ENCODE measurements around the gene PACRG.

The PACRG gene

DNA sequence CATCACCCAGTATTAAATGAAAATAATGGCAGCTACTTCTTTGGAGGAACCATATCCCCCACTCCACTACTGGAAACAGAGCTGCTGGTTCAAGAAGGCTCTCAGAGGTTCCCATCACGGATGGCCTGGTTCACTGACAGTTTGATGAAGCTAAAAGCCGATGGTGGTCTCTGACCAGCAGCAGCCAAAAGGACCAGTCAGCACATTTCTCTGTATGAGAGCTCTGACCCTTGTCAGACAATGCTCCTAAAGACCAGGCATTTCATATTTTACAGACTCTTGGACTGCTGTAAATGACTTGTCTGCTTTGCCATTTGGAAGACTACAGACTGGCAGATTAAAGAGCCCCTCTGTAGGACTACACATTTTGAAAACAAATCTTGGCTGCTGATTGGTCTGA, 16.8 kb upstream of the PACRG start:
- no peak for DNase-seq

GRCh38 chr6:162711376-162711775, 16.4 kb upstream of the PACRG start:
- no peak for DNase-seq

DNA sequence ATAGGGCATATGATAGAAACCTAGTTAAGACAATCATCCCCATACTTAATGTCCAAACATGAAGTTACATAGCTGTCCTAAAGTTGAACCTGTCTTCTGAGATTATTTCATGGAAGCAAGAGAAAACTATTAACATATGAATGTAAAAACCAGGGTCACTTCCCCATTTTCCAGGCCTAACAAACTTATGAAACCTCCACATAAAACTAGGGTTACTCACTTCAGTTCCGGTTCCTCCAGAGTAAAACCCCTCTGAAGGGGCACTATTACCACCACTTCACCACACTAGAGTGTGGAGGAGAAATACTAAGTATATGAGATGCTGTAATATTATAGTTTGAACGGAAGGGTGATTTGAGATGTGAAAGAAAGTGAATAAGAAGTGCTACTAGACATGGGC, 15.1 kb upstream of the PACRG start:
- no peak for DNase-seq

DNA sequence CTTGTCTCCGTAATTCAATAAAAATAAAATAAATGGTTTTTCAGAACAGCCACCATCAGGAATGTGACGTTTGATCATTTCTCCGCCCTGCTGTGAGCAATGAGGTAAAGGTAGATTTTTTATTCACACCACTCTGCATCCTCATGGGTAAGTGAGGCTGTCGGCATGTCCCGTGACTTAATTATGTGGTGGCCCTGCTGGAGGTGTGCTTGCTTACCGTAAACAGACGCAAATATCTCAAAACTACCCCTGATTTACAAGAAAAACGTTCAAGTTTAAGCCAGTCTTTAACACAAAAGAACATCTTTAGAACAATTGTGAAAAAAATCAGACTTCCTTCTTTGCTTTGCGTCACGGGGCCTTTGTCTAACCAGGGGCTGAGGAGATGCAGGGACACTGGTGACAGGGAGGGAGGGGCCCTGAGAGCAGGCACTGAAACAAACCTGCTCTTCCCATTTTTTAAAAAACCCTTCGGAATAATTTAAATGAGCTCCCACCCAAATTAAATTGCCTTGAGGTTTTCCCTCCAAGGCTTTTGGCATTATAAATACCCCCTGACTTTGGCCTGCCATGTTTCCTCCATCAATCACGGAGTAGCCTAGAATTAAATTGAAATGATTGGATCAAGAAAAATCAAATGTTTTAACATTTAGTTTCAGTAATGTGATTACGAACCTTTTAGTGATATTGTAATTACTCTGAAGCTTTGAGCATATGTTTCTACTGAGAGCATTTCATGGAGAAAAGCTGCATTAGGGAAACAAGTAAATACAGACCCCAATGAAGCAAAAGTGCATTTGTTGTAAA, 13.6 kb upstream of the PACRG start:
- no peak for DNase-seq

GRCh38 chr6:162715601-162716000, 12.2 kb upstream of the PACRG start:
- DNase-seq, result no peak

GRCh38 chr6:162719528-162719927, 8.2 kb upstream of the PACRG start:
- DNase-seq, result no peak

GRCh38 chr6:162721404-162721687, 6.4 kb upstream of the PACRG start:
- DNase-seq, result no peak

DNA sequence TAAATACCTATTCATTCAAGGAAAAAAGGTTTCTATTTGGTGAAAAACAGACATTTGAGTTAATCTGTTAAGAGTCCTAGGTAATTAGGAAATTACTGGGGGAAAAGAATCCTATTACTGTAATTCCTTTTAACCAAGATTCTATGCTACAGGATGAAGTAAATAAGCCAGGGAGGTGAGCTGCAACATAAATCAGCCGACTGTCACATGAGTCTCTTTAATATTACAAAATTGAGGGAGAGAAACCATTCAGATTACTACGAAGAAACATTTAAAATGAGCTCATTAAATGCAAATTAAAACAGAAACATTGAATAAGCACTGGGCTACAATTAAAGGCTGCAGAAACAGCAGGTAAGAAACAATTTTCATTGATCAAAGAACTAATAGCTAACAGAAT, 5.5 kb upstream of the PACRG start:
- no peak for DNase-seq

DNA sequence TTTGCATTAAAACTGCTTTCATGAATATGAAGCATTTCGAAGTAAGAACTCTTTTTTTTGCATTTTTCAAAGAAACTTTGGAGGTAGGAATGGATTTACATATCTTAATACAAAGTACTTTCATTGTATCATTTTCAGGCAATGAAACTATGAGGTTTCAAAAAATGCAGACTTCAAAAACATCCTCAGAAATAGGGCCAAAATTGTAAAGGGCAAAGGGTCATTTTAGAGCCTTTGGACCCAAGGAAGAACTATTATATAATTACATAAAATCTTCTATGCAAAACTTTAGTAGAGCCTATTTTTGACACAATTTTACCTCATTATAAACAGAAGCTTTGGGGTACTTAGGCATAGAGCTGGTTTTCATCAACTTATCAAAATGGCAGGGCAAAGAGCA, 5.1 kb upstream of the PACRG start:
- no peak for DNase-seq

DNA sequence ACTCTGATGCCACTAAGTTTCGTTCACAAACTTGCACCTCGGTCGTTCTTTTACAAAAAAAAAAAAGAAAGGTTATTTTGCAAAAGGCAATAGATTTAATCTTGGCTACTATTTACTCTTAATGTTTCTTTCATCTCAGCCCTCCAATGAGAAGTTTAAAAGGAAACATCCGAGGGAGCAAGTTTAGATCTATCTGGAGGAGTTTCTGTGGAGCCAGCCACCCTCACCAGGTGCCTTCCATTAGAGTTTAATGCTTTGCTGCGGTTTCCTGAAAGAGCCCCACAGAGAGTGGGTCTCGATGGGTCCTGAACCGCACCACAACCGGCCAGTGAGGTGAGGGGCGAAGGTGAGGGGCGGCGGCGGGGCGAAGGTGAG, 840 bp upstream of the PACRG start:
- DNase-seq, result no peak

DNA sequence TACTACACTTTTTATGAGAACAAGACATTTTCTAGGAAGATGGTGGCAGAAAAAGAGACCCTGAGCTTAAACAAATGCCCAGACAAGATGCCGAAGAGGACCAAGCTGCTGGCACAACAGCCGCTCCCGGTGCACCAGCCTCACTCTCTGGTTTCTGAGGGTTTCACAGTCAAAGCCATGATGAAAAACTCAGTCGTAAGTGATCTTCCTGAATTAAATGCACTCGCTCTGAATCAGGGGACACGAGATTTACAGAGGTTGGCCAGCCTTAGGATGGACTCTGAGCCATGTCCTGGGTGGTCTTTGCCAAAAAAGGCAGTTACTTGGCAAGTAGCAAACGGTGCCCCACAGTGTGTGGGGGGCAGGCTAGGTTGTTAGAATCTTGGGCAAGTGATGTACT, 423 bp downstream of the PACRG start:
- no peak for DNase-seq

DNA sequence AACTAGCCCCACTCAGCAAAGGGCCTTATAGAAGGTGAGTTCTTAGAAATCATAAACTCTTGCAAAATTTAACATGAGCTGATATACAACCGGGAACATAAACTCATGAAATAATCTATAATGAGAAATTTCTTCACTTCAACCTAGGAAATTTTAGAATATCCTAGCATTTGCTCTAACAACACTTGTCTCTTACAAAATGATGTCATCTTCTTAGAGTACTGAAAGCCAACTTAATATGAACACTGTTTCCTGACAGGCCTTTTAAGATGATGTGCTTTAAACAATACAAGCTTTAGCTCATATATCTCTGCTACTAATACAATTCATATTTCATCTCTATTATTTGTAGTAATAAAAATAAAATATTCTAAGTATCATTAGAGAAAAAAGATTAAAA, 932 bp downstream of the PACRG start:
- DNase-seq, result no peak

- DNase-seq, result no peak
Measured at GRCh38 chr6:162730502-162730901, 2.7 kb downstream of the PACRG start.

DNA sequence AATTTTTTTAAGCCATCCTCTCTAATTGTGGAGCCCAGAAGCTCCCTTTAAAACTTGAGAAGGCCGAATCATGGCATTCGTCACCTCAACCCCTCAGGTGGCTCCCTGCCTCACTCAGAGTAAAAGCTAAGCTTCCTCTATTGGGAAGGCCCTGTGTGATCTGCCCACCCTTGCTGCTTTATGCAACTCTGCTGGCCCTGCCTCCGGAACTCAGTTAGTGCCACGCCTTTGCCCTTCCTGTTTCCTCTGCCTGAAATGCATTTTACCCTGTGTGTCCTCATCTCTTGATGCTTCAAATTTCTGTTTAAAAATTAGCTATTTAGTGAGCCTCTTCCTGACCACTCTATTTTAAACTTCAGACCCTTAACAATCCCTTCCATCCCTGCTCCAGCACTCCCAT, 5.7 kb downstream of the PACRG start:
- peak in 1 of 2 experiments; percentile 15 for DNase-seq

DNA sequence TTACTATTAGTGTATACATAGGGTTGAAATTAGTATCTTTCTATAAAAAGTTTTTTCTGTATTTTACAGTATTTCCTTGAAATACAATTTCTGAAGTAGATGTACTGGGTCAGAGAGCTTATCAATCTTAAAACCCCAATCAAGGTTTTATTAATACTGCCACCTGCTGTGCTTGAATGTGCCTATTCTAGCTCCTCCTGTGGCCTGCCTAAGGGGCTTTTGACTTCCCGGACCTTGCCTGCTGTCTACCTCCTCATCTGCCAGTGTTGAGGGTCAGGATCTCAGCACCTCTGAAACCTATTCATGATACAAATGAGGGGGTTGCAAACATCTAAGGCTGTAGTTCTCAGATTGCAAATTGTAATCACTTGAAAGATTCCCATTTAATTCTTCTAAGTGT, 9.2 kb downstream of the PACRG start:
- DNase-seq, result no peak

DNA sequence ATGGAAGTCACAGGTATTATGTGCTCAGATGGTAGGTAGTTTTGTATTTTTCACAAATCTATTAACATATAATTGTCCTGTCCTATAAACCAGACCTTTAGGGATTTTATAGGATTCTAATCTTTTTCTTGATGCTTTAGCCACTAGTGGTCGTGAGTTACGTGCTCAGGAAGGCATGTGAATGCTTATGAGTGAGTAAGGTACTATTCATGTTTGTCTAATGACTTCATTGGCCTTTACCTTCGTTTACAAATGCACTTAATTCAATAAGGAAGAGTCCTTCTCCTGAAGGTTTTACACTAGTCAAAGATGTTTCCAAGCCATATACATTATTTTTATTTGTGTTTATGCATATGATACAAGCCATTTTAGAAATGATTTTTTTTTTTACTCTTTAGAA, 23.0 kb downstream of the PACRG start:
- DNase-seq, result no peak

DNA sequence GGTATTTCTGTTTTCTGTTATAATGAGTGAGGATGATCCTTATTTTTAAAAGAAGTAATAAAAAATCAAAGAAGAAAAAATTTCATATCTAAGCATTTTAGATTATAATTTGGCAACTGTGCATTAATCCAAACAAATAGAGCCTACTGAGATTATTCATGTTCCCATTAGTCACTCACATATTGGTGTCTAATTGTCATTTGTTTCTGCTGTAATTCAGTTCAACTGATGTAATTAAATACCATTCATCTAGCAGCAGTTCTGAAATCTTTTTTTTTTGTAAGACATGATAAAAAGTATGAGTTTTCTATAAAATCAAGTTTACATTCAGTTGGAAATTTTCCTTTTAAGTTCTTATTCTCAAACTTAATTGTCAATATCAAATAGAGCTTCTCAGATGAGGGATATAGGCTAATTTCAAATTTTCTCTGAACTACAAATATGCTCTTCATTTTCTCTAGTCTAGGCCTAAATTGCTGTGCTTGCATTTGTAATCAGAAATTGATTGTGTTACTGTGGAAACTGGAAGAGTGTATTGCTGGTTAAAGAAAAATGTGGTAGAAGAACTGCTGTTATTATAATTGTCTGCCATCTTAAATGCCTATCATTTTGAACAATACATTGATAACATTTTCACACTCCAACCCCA, 23.6 kb downstream of the PACRG start:
- no peak for DNase-seq

GRCh38 chr6:162753775-162754174, 26.0 kb downstream of the PACRG start:
- DNase-seq, result no peak

GRCh38 chr6:162770136-162770535, 42.4 kb downstream of the PACRG start:
- no peak for DNase-seq

DNA sequence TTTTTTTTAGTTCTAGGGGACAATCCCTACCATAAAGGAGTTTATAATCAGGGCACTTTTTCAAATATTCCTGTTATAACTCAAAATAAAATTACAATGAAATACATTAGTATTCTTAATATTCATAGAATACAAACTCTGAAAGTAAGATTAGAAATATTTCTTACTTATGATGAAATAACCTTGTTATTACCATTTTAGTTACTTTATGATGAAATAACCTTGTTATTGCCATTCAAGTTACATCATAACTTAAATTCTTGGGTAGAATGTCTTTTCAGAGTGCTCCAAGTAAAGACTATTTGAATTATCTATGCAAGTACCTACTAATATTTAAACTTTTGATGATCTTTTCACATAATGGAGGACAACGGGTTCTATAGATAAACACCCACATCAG, 43.2 kb downstream of the PACRG start:
- no peak for DNase-seq

DNA sequence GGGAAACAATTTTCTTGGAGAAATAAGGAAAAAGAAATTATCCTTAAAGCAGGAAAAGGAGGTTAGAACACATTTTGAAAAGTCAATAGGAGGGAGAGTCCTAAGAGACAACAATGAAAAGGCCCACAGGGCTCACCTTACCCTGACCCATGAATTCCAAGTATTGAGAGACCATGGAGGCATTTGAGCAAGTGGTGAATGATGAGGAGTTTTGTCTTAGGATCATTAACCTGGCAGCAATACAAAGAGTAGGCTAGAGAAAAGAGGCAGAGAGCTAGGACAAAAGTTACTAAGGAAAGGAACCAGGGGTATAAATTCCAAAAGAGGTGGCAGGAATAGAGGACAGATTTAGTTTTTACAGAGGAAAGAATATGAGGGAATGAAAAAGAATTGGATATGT, 44.7 kb downstream of the PACRG start:
- no peak for DNase-seq

DNA sequence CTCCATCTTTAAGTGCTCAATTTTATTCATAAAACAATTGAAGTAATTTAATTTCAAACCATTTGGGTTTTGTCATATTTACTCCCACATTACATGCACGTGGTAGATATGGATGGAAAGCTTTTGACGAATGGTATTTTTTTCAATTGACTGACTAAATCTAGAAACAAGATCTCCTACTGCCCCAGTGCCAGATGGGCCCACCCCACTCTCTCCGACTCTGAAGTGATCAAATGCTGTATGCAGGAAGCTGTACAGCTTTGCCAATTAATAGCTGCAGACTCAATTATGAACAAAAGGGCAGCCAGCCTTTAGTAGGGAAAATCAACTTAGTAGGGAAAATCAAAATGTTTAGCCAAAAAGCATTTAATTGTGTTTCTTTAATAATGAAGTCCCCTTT, 46.2 kb downstream of the PACRG start:
- DNase-seq, result no peak

DNA sequence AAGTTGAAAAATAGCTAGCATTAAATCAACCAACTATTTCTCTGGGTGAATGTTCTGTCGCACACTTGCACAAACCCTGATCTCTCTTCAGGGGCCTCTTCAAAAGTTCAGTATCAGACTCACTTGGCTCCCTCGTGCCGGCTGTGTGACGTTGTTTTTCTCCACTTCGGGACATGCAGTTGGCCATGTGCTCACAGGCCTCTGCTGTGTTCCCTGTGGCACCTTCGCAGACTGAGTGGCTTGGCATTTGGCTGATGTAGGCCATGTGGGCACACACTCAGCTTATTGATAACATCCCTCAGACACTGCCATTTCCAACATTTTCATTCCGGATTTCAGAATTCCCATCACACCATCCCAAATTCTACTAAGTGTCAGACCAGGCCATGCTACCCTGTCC, 49.3 kb downstream of the PACRG start:
- no peak for DNase-seq

- no peak for DNase-seq
Measured at GRCh38 chr6:162778603-162779002, 50.8 kb downstream of the PACRG start.

- no peak for DNase-seq
Measured at GRCh38 chr6:162785632-162786242, 58.0 kb downstream of the PACRG start.

All from stimulated activated CD4-positive, alpha-beta T cell treated with anti-CD3 and anti-CD28 coated beads, Interleukin-4, amount 100 ng/mL, for 4 hours (primary cell).